ENCODE results near the gene VPS18. TPM values are rescaled to one million over a fixed set of nuclear protein-coding genes. Genes with fewer than 3 reads are reported as not detected.

VPS18 gene
- total RNA-seq, 1 donor from 2014 or later: 26.2 TPM

- Mint-ChIP-seq H3K27ac (no peak overlapping the region), H3K4me3 (peak overlapping the region; percentile 77), H3K4me1 (peaks cover 55% of the 10 kb centered on the region), H3K27me3 (peaks cover 51% of the 10 kb centered on the region), H3K9me3 (no peaks in the 10 kb centered on the region), H3K36me3 (ENCODE audit: low read depth) (no peaks in the 10 kb centered on the region)
- ChIA-PET POLR2A (interaction anchor here (0.6 to 2.6 kb wide), 6 partner anchors 13 to 88 kb away, joined by 4 to 9 read pairs (median 6); partner anchors contain the start of gene CHAC1), CTCF (interaction anchor here (0.6 to 4.4 kb wide), 3 partner anchors 13 to 565 kb away, joined by 3 to 29 read pairs (median 3); no protein-coding TSS in a partner anchor)
- ATAC-seq (ENCODE audit: low read depth): peak; percentile 18
- no peak for DNase-seq
- no peak for TF ChIP-seq CTCF (IDR thresholded peaks at IDR 0.05)
- intact Hi-C loops (cut with micrococcal nuclease): loop anchor here (2.0 kb wide), 1 partner anchor 25 kb away; the partner anchor contains the start of gene CHAC1
Measured at GRCh38 chr15:40927873-40928806, 33.9 kb downstream of the VPS18 start.

- H3K27me3 Mint-ChIP-seq: peaks cover 53% of the 10 kb centered on the region
- H3K4me1 Mint-ChIP-seq: peaks cover 55% of the 10 kb centered on the region
- DNase-seq: peak; percentile 45
- peak; percentile 43 for ATAC-seq (ENCODE audit: low read depth)
- intact Hi-C loops (cut with micrococcal nuclease): loop anchor here (1.0 to 2.0 kb wide), 2 partner anchors 12 to 24 kb away; partner anchors contain the start of gene CHAC1
- POLR2A ChIA-PET: interaction anchor here (0.9 to 2.6 kb wide), 4 partner anchors 12 to 35 kb away, joined by 3 to 9 read pairs (median 7); partner anchors contain the start of genes CHAC1 and VPS18
- no peaks in the 10 kb centered on the region for H3K36me3 Mint-ChIP-seq (ENCODE audit: low read depth)
- no peak for TF ChIP-seq CTCF (IDR thresholded peaks at IDR 0.05)
- no peaks in the 10 kb centered on the region for H3K9me3 Mint-ChIP-seq
- H3K27ac Mint-ChIP-seq: no peak within 1 kb of the TSS
- CTCF ChIA-PET: interaction anchor here (4.4 kb wide), 1 partner anchor 23 kb away, joined by 29 read pairs; no protein-coding TSS in a partner anchor
- peak within 1 kb of the TSS; percentile 77 for H3K4me3 Mint-ChIP-seq
Measured at GRCh38 chr15:40928821-40929659, 34.8 kb downstream of the VPS18 start, which contains the start of gene DLL4. Gene DLL4, plus strand, starts transcription at chr15:40929340. Its CDS starts 329 bp downstream, at chr15:40929669.

GRCh38 chr15:40929660-40930429 is 35.6 kb downstream of the VPS18 start:
- ATAC-seq (ENCODE audit: low read depth): no peak
- H3K4me1 Mint-ChIP-seq: peaks cover 55% of the 10 kb centered on the region
- peak overlapping the region; percentile 77 for H3K4me3 Mint-ChIP-seq

More at GRCh38 chr15:40929660-40930429, 35.6 kb downstream of the VPS18 start:
- CTCF ChIA-PET: interaction anchor here (0.6 to 4.4 kb wide), 5 partner anchors 12 to 73 kb away, joined by 3 to 29 read pairs (median 3); no protein-coding TSS in a partner anchor
- POLR2A ChIA-PET: interaction anchor here (0.5 to 1.5 kb wide), 9 partner anchors 11 to 598 kb away, joined by 3 to 10 read pairs (median 5); partner anchors contain the start of genes CHAC1 and VPS18
- TF ChIP-seq CTCF (IDR thresholded peaks at IDR 0.05): no peak
- no peaks in the 10 kb centered on the region for H3K36me3 Mint-ChIP-seq (ENCODE audit: low read depth)
- peaks cover 52% of the 10 kb centered on the region for H3K27me3 Mint-ChIP-seq
- H3K9me3 Mint-ChIP-seq: no peaks in the 10 kb centered on the region
- intact Hi-C loops (cut with micrococcal nuclease): loop anchor here (1.0 to 2.0 kb wide), 2 partner anchors 11 to 23 kb away; partner anchors contain the start of gene CHAC1
- no peak overlapping the region for H3K27ac Mint-ChIP-seq
- no peak for DNase-seq

All from activated B cell treated with CpG ODN at 0.5 μM for 24 hours (primary cell).